Liver (tissue), 9 donors: ENCODE measurements around the gene NUAK1. TPM values are rescaled to one million over a fixed set of nuclear protein-coding genes. Genes with fewer than 3 reads are reported as not detected.

Source experiments
- DNase-seq: peaks from one replicate; pipeline ENCODE4 v3.0.0-alpha.2; 2017; ENCODE audit warnings: low spot score
- H3K27ac ChIP-seq, 2 donors: one replicate each; pipeline ENCODE4 v1.7.0; 2013; ENCODE audit warnings: inconsistent platforms in 2 of 2, low read length in 2 of 2, control low read depth in 1 of 2, low read depth in 1 of 2, mild to moderate bottlenecking in 1 of 2
- H3K27me3 ChIP-seq, 4 donors: one replicate each; pipeline versions ENCODE4 v1.6.1 to v1.7.0; 2013; ENCODE audit warnings: low read length in 3 of 4, inconsistent platforms in 1 of 4, mild to moderate bottlenecking in 1 of 4, moderate library complexity in 1 of 4; ENCODE audit not compliant: control insufficient read depth in 4 of 4, insufficient read depth in 4 of 4
- H3K36me3 ChIP-seq, 4 donors: one replicate each; pipeline versions ENCODE4 v1.6.1 to v1.7.0; 2013; ENCODE audit warnings: low read length in 3 of 4, mild to moderate bottlenecking in 3 of 4, low read depth in 1 of 4, moderate library complexity in 1 of 4; ENCODE audit not compliant: control insufficient read depth in 4 of 4, insufficient read depth in 3 of 4
- H3K4me1 ChIP-seq, 4 donors: one replicate each; pipeline versions ENCODE4 v1.6.1 to v1.7.0; 2013; ENCODE audit warnings: low read length in 3 of 4, mild to moderate bottlenecking in 3 of 4, moderate library complexity in 1 of 4; ENCODE audit not compliant: control insufficient read depth in 4 of 4, insufficient read depth in 4 of 4
- H3K4me3 ChIP-seq, 3 donors: one replicate each; pipeline versions ENCODE4 v1.6.1 to v1.7.0; 2013; ENCODE audit warnings: low read length in 3 of 3, control low read depth in 1 of 3, low read depth in 1 of 3, mild to moderate bottlenecking in 1 of 3
- H3K9ac ChIP-seq, 2 donors: one replicate each; pipeline ENCODE4 v1.7.0; 2013; ENCODE audit warnings: low read length in 2 of 2, mild to moderate bottlenecking in 2 of 2, moderate library complexity in 2 of 2, control low read depth in 1 of 2, low read depth in 1 of 2
- H3K9me3 ChIP-seq, 4 donors: one replicate each; pipeline versions ENCODE4 v1.6.1 to v1.7.0; 2013; ENCODE audit warnings: low read length in 3 of 4; ENCODE audit not compliant: control insufficient read depth in 4 of 4
- EGR1 ChIP-seq, 2 donors: IDR thresholded peaks; 2 replicates each; pipeline ENCODE4 v1.6.1; 2016 to 2018; ENCODE audit warnings: antibody characterized with exemption in 2 of 2, low read depth in 2 of 2
- FOXA1 ChIP-seq: IDR thresholded peaks from 2 replicates; pipeline ENCODE4 v1.6.1; 2016; ENCODE audit warnings: antibody characterized with exemption
- FOXA2 ChIP-seq: IDR thresholded peaks from 2 replicates; pipeline ENCODE4 v1.6.1; 2016; ENCODE audit warnings: antibody characterized with exemption
- GABPA ChIP-seq, 2 donors: IDR thresholded peaks in 1 of 2; conservative IDR thresholded peaks in 1 of 2; 2 replicates each; pipeline ENCODE4 v1.6.1; 2016; ENCODE audit warnings: antibody characterized with exemption in 2 of 2, mild to moderate bottlenecking in 1 of 2, moderate library complexity in 1 of 2
- HNF4A ChIP-seq, 2 donors: conservative IDR thresholded peaks; 2 replicates each; pipeline ENCODE4 v1.6.1; 2016; ENCODE audit warnings: antibody characterized with exemption in 2 of 2, mild to moderate bottlenecking in 2 of 2
- HNF4G ChIP-seq: IDR thresholded peaks from 2 replicates; pipeline ENCODE4 v1.6.1; 2016; ENCODE audit warnings: antibody characterized with exemption
- JUND ChIP-seq, 2 donors: IDR thresholded peaks; 2 replicates each; pipeline ENCODE4 v1.6.1; 2016; ENCODE audit warnings: antibody characterized with exemption in 2 of 2
- MAX ChIP-seq: IDR thresholded peaks from 2 replicates; pipeline ENCODE4 v1.6.1; 2016; ENCODE audit warnings: antibody characterized with exemption
- NR2F2 ChIP-seq: IDR thresholded peaks from 2 replicates; pipeline ENCODE4 v1.6.1; 2016; ENCODE audit warnings: antibody characterized with exemption
- RAD21 ChIP-seq, 2 donors: IDR thresholded peaks; 2 replicates each; pipeline ENCODE4 v1.6.1; 2016; ENCODE audit warnings: antibody characterized with exemption in 2 of 2, mild to moderate bottlenecking in 2 of 2
- REST ChIP-seq: IDR thresholded peaks from 2 replicates; pipeline ENCODE4 v1.6.1; 2016; ENCODE audit warnings: antibody characterized with exemption, mild to moderate bottlenecking
- RXRA ChIP-seq, 2 donors: IDR thresholded peaks; 2 replicates each; pipeline ENCODE4 v1.6.1; 2017 to 2018; ENCODE audit warnings: antibody characterized with exemption in 2 of 2, mild to moderate bottlenecking in 1 of 2
- SP1 ChIP-seq: IDR thresholded peaks from 2 replicates; pipeline ENCODE4 v1.6.1; 2018; ENCODE audit warnings: antibody characterized with exemption, mild to moderate bottlenecking
- TAF1 ChIP-seq: conservative IDR thresholded peaks from 2 replicates; pipeline ENCODE4 v1.6.1; 2016; ENCODE audit warnings: antibody characterized with exemption, mild to moderate bottlenecking
- YY1 ChIP-seq: IDR thresholded peaks from 2 replicates; pipeline ENCODE4 v1.6.1; 2016; ENCODE audit warnings: antibody characterized with exemption, mild to moderate bottlenecking
- WGBS: extraction: QIAGEN DNeasy Blood & Tissue Kit; methylation state at CpG from one replicate; pipeline ENCODE4 v1.1.7; 2013; 5-methylcytosine and 5-hydroxymethylcytosine counted together
- polyA plus RNA-seq, 2 donors: library from polyadenylated mRNA; stranded (reverse) in 1 of 2; unstranded in 1 of 2; fragments of 200-250 nt in 1 of 2; fragments of >200 nt in 1 of 2; fragmentation: Nextera tagmentation in 1 of 2; extraction: Ambion mirVana in 1 of 2; gene quantifications; one replicate each; pipeline versions ENCODE4 v1.2.1 to v1.2.3, GENCODE V29; 2013 to 2015
- total RNA-seq, 2 donors: library from RNA; depleted of rRNA; stranded (reverse); fragments of >200 nt; gene quantifications; one replicate each; pipeline ENCODE4 v1.2.3, GENCODE V29; 2014
- TF ChIP-seq, protein P1 (sequence below): IDR thresholded peaks from 2 replicates; pipeline ENCODE4 v1.6.1; 2016; ENCODE audit warnings: antibody characterized with exemption
- TF ChIP-seq, protein P2 (sequence below): fragments of 150-350 bp; IDR thresholded peaks from 2 replicates; pipeline ENCODE4 v1.5.1; 2017; ENCODE audit warnings: improper control_type of control experiment, low read depth, low read length; ENCODE audit not compliant: missing input control
- TF ChIP-seq, protein P3 (sequence below): IDR thresholded peaks from 2 replicates; pipeline ENCODE4 v1.6.1; 2016; ENCODE audit warnings: antibody characterized with exemption
- donor health status: healthy.
- donor health status: healthy.
- donor health status: healthy.
- donor health status: healthy.
- donor health status: healthy.

Gene NUAK1
- total and polyA plus RNA-seq, 4 donors, result 2.5 to 9.3 (median 3.9) TPM

- 39% methylated on average over 6 of the region's 6 CpGs for WGBS
- Histone ChIP-seq H3K27ac (peak overlapping the region; percentile 28 to 31), H3K4me1 (peaks cover 10 to 41% (median 36%) of the 10 kb centered on the region in 4 donors), H3K27me3 (no peaks in the 10 kb centered on the region), H3K9me3 (no peaks in the 10 kb centered on the region), H3K9ac (no peak overlapping the region), H3K36me3 (no peaks in the 10 kb centered on the region), H3K4me3 (no peak overlapping the region)
- no peak for DNase-seq
- TF ChIP-seq YY1 (peak; percentile 23), TAF1 (no peak), HNF4G (peak; percentile 10), FOXA1 (peak; percentile 70), REST (peak; percentile 25), NR2F2 (peak; percentile 41), HNF4A (conservative IDR thresholded peaks at IDR 0.05) (peak; percentile 79 to 84), FOXA2 (peak; percentile 89), GABPA (IDR thresholded peaks at IDR 0.05 in 1 of 2, conservative IDR thresholded peaks at IDR 0.05 in 1 of 2) (no peak), RAD21 (IDR thresholded peaks at IDR 0.05) (no peak), MAX (no peak), JUND (IDR thresholded peaks at IDR 0.05) (peak in 1 of 2 donors; percentile 23), EGR1 (IDR thresholded peaks at IDR 0.05; ENCODE audit: low read depth in 2 of 2) (no peak), RXRA (IDR thresholded peaks at IDR 0.05) (peak; percentile 79 to 84), SP1 (peak; percentile 50)
- TF ChIP-seq, protein P1, sequence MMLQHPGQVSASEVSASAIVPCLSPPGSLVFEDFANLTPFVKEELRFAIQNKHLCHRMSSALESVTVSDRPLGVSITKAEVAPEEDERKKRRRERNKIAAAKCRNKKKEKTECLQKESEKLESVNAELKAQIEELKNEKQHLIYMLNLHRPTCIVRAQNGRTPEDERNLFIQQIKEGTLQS, result no peak
- TF ChIP-seq, protein P2, sequence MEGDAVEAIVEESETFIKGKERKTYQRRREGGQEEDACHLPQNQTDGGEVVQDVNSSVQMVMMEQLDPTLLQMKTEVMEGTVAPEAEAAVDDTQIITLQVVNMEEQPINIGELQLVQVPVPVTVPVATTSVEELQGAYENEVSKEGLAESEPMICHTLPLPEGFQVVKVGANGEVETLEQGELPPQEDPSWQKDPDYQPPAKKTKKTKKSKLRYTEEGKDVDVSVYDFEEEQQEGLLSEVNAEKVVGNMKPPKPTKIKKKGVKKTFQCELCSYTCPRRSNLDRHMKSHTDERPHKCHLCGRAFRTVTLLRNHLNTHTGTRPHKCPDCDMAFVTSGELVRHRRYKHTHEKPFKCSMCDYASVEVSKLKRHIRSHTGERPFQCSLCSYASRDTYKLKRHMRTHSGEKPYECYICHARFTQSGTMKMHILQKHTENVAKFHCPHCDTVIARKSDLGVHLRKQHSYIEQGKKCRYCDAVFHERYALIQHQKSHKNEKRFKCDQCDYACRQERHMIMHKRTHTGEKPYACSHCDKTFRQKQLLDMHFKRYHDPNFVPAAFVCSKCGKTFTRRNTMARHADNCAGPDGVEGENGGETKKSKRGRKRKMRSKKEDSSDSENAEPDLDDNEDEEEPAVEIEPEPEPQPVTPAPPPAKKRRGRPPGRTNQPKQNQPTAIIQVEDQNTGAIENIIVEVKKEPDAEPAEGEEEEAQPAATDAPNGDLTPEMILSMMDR, result no peak
- TF ChIP-seq, protein P3, sequence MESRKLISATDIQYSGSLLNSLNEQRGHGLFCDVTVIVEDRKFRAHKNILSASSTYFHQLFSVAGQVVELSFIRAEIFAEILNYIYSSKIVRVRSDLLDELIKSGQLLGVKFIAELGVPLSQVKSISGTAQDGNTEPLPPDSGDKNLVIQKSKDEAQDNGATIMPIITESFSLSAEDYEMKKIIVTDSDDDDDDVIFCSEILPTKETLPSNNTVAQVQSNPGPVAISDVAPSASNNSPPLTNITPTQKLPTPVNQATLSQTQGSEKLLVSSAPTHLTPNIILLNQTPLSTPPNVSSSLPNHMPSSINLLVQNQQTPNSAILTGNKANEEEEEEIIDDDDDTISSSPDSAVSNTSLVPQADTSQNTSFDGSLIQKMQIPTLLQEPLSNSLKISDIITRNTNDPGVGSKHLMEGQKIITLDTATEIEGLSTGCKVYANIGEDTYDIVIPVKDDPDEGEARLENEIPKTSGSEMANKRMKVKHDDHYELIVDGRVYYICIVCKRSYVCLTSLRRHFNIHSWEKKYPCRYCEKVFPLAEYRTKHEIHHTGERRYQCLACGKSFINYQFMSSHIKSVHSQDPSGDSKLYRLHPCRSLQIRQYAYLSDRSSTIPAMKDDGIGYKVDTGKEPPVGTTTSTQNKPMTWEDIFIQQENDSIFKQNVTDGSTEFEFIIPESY, result peak; percentile 1
Measured at GRCh38 chr12:106098691-106099200, 40.0 kb downstream of the NUAK1 start.
